SU-DHL-6 (cell line): ENCODE results near the gene BCKDHB.

ENCODE experiments used
- EZH2phosphoT487 ChIP-seq: fragments of 200-600 bp; sonication (generic), shearing (Covaris generic); conservative IDR thresholded peaks from 2 replicates; pipeline ENCODE4 v1.6.1; 2018; ENCODE audit warnings: mild to moderate bottlenecking, antibody characterized with exemption, low read length, moderate library complexity, mixed read lengths
- TF ChIP-seq, protein P1 (sequence below): fragments of 200-600 bp; sonication (generic); IDR thresholded peaks from one replicate; pipeline ENCODE4 v1.5.1; 2017; ENCODE audit warnings: antibody characterized with exemption, mild to moderate bottlenecking, low read length, moderate library complexity; ENCODE audit not compliant: insufficient read depth, poor library complexity, severe bottlenecking

DNA sequence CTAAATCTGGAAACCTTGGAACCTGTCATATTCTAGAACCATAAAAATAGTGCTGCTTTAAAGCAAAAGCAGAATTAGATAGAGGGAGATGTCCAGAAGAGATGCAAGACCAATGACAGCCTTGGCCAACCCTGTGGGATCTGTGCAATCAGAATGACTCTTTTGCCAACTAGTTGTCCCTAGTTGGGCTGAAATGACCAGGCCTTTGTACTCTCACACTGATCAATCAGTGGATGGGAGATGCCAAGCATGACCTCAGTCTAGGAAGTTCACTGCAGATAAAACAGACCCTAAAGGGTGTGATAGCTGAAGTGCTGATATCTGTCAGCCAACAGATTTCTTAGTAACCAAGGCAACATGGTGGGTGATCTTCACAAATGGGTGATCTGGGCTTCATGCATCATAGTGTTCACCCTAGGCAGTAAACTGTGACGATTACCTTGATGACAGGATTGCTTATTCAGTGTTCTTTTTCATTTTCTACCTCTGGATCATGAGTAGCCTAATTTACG is 52.1 kb downstream of the BCKDHB start:
- TF ChIP-seq, protein P1, sequence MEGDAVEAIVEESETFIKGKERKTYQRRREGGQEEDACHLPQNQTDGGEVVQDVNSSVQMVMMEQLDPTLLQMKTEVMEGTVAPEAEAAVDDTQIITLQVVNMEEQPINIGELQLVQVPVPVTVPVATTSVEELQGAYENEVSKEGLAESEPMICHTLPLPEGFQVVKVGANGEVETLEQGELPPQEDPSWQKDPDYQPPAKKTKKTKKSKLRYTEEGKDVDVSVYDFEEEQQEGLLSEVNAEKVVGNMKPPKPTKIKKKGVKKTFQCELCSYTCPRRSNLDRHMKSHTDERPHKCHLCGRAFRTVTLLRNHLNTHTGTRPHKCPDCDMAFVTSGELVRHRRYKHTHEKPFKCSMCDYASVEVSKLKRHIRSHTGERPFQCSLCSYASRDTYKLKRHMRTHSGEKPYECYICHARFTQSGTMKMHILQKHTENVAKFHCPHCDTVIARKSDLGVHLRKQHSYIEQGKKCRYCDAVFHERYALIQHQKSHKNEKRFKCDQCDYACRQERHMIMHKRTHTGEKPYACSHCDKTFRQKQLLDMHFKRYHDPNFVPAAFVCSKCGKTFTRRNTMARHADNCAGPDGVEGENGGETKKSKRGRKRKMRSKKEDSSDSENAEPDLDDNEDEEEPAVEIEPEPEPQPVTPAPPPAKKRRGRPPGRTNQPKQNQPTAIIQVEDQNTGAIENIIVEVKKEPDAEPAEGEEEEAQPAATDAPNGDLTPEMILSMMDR = no peak
- no peak for TF ChIP-seq EZH2phosphoT487
